HepG2 (cell line): Measurements from ENCODE around the gene RAB23. TPM values are rescaled to one million over a fixed set of nuclear protein-coding genes. Genes with fewer than 3 reads are reported as not detected.

ENCODE experiments used
- CREM ChIP-seq, 2 experiments: sonication (generic) in 1 of 2; formaldehyde crosslinking in 1 of 2; IDR thresholded peaks; 2 replicates each; pipeline versions ENCODE4 v1.4.0 to v1.6.1; 2016 to 2020; ENCODE audit warnings: antibody characterized with exemption in 1 of 2, mild to moderate bottlenecking in 1 of 2, missing genetic modification reagents in 1 of 2
- E2F5 ChIP-seq: sonication (generic); formaldehyde crosslinking; conservative IDR thresholded peaks from 2 replicates; pipeline ENCODE4 v1.4.0; 2020; ENCODE audit warnings: missing genetic modification reagents
- STAT6 ChIP-seq: sonication (generic); formaldehyde crosslinking; IDR thresholded peaks from 2 replicates; pipeline ENCODE4 v1.4.0; 2020; ENCODE audit warnings: missing genetic modification reagents, mild to moderate bottlenecking, borderline replicate concordance
- ZBTB7B ChIP-seq: sonication (generic); formaldehyde crosslinking; IDR thresholded peaks from 2 replicates; pipeline ENCODE4 v1.4.0; 2020; ENCODE audit warnings: missing genetic modification reagents
- ZNF138 ChIP-seq: sonication (generic); formaldehyde crosslinking; IDR thresholded peaks from 2 replicates; pipeline ENCODE4 v1.5.0; 2020; ENCODE audit warnings: mild to moderate bottlenecking, low read depth, missing genetic modification reagents
- ZNF180 ChIP-seq: sonication (generic); formaldehyde crosslinking; IDR thresholded peaks from 2 replicates; pipeline ENCODE4 v1.4.0; 2020; ENCODE audit warnings: low read depth, missing genetic modification reagents, borderline replicate concordance
- ZNF512B ChIP-seq: sonication (generic); formaldehyde crosslinking; IDR thresholded peaks from 2 replicates; pipeline ENCODE4 v1.5.1; 2020; ENCODE audit warnings: missing genetic modification reagents, mild to moderate bottlenecking, borderline replicate concordance
- ZNF563 ChIP-seq: sonication (generic); formaldehyde crosslinking; IDR thresholded peaks from 2 replicates; pipeline ENCODE4 v1.8.0; 2022; ENCODE audit warnings: mild to moderate bottlenecking, moderate library complexity, missing genetic modification reagents
- polyA plus RNA-seq, 8 experiments: library from polyadenylated mRNA; depleted of rRNA in 3 of 8; stranded (reverse) in 7 of 8; unstranded in 1 of 8; fragments of >200 nt; fragmentation: Illumina TruSeq in 4 of 8; extraction: Trizol in 4 of 8; gene quantifications; 2 replicates each; pipeline versions ENCODE4 v1.2.1 to v1.2.3, GENCODE V29; 2011 to 2016; ENCODE audit warnings: low read depth in 4 of 8, missing spikeins in 1 of 8, mixed read lengths in 1 of 8; ENCODE audit not compliant: insufficient read depth in 1 of 8
- total RNA-seq, 5 experiments: library from RNA; depleted of rRNA; stranded (reverse); fragments of >200 nt; fragmentation: Illumina TruSeq; extraction: Trizol; gene quantifications; 2 replicates each; pipeline ENCODE4 v1.2.3, GENCODE V29; 2016; ENCODE audit warnings: low read depth in 1 of 5

RAB23 gene
- total and polyA plus RNA-seq, 2 of the 13 experiments (the other 11 are each of a cell fraction or from before 2014, with no cell fraction given) = 5.5 to 16.4 TPM

- TF ChIP-seq ZNF512B (no peak), ZNF138 (CRISPR knock-in tag) (no peak), ZBTB7B (CRISPR knock-in tag) (no peak), ZNF180 (no peak), STAT6 (CRISPR knock-in tag) (no peak), ZNF563 (CRISPR knock-in tag) (no peak), E2F5 (CRISPR knock-in tag) (no peak), CREM (IDR thresholded peaks at IDR 0.05) (no peak), CREM (CRISPR knock-in tag; IDR thresholded peaks at IDR 0.05) (no peak)
Observed at GRCh38 chr6:57247603-57248002, 25.5 kb upstream of the RAB23 start (continued).
